ENCODE data around the gene BCL2L1.

BCL2L1 gene

DNA sequence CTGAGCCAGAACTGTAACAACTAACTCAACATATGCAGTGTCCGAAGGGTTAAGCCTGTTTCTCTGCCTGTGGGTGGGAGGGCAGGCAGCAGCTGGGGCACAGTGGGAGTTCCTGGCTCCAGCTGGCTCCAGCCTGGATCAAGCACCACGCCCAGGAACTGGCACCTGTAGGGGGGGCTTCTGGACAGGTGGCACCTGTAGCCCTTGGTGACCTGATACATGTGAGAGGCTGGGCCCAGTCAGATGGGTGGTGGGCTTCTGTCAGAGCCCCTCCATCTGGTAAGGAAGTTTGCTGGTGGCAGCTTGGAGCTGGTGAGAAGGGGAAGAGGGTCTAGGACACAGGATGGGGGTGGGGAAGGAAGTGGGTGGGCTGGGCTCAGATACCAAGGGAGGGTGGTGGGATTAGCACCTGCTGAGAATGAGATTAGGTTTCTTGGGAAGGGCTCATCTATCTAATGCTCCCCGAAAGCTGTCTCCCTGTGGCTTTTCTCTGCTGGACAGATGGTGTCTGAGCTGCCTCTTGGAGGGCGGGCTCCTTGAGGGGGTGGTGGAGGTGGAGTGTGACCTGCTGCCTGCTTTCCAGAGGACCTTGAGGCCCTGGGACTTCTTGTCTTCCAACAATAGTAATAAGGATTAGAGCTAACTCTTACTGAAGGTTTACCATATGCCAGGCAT is 28.5 kb downstream of the BCL2L1 start:
- no peak overlapping the region for H3K4me3 ChIP-seq (ENCODE audit: low read depth, low read length)
- no peak for TF ChIP-seq CTCF (IDR thresholded peaks at IDR 0.05; ENCODE audit: low read depth, low read length, missing control alignments)
- in situ Hi-C loops (cut with HindIII; ENCODE audit: low sequenced_read_pairs), result no loop called here
- no peak for DNase-seq (ENCODE audit: low read depth)

DNA sequence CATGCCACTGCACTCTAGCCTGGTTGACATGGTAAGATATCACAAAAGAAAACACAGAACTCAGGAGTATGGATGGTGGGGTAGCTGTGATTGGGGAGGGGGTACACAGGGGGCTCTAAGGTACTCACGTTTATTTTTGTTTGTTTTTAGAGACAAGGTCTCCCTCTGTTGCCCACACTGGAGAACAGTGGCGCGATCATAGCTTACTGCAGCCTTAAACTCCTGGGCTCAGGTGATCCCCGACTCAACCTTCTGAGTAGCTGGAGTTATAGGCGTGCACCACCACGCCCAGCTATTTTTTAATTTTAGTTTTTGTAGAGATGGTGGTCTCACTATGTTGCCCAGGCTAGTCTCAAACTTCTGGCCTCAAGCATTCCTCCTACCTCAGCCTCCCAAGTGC is 29.3 kb downstream of the BCL2L1 start:
- DNase-seq (ENCODE audit: low read depth), result no peak
- no peak for TF ChIP-seq CTCF (IDR thresholded peaks at IDR 0.05; ENCODE audit: low read depth, low read length, missing control alignments)
- in situ Hi-C loops (cut with HindIII; ENCODE audit: low sequenced_read_pairs), result no loop called here
- H3K4me3 ChIP-seq (ENCODE audit: low read depth, low read length), result no peak overlapping the region

DNA sequence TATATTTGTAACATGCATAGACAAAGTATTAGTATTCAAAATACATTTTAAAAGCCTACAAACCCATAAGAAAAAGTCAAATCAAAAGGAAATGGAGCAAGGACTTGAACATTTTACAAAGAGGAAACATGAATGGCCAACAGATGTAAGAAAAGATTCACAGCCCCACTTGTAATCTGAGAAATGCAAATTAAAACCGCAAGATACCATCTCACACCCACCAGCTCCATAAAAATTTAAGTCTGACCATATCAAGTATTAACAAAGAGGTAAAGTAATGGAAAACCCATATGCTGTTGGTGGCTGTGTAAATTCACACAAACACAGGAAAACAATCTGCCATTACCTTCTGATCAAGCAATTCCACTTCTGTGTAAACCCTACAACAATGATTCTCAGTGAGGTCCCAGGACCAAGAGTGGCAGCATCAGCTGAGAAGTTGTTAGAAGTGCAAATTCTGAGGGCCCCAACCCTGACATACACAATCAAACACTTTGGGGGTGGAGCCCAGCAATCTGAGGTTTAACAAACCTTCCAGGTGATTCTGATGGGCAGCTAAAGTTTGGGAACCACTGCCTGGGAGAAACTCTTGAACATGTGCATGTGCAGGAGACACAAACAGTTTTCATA is 30.9 kb downstream of the BCL2L1 start:
- in situ Hi-C loops (cut with HindIII; ENCODE audit: low sequenced_read_pairs), result no loop called here
- no peak for DNase-seq (ENCODE audit: low read depth)
- TF ChIP-seq CTCF (IDR thresholded peaks at IDR 0.05; ENCODE audit: low read depth, low read length, missing control alignments), result no peak
- H3K4me3 ChIP-seq (ENCODE audit: low read depth, low read length), result no peak overlapping the region

- no peak for TF ChIP-seq CTCF (IDR thresholded peaks at IDR 0.05; ENCODE audit: low read depth, low read length, missing control alignments)
- no peak for DNase-seq (ENCODE audit: low read depth)
- no peak overlapping the region for H3K4me3 ChIP-seq (ENCODE audit: low read depth, low read length)
- in situ Hi-C loops (cut with HindIII; ENCODE audit: low sequenced_read_pairs), result no loop called here
These were observed 32.5 kb downstream of the BCL2L1 start for GRCh38 chr20:31690124-31690666.

- H3K4me3 ChIP-seq (ENCODE audit: low read depth, low read length), result no peak overlapping the region
- no peak for DNase-seq (ENCODE audit: low read depth)
- TF ChIP-seq CTCF (IDR thresholded peaks at IDR 0.05; ENCODE audit: low read depth, low read length, missing control alignments), result no peak
- in situ Hi-C loops (cut with HindIII; ENCODE audit: low sequenced_read_pairs), result no loop called here
These were observed 33.5 kb downstream of the BCL2L1 start for GRCh38 chr20:31689141-31689540.

- no peak for DNase-seq (ENCODE audit: low read depth)
- H3K4me3 ChIP-seq (ENCODE audit: low read depth, low read length), result no peak overlapping the region
- in situ Hi-C loops (cut with HindIII; ENCODE audit: low sequenced_read_pairs), result no loop called here
- TF ChIP-seq CTCF (IDR thresholded peaks at IDR 0.05; ENCODE audit: low read depth, low read length, missing control alignments), result no peak
These were observed 34.9 kb downstream of the BCL2L1 start for GRCh38 chr20:31687777-31688176.
